ENCODE results near the gene MIDN.

MIDN gene

GRCh38 chr19:1282588-1283206 is 34.3 kb downstream of the MIDN start (continued):
- TF ChIP-seq, protein P1, sequence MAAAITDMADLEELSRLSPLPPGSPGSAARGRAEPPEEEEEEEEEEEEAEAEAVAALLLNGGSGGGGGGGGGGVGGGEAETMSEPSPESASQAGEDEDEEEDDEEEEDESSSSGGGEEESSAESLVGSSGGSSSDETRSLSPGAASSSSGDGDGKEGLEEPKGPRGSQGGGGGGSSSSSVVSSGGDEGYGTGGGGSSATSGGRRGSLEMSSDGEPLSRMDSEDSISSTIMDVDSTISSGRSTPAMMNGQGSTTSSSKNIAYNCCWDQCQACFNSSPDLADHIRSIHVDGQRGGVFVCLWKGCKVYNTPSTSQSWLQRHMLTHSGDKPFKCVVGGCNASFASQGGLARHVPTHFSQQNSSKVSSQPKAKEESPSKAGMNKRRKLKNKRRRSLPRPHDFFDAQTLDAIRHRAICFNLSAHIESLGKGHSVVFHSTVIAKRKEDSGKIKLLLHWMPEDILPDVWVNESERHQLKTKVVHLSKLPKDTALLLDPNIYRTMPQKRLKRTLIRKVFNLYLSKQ (tag by site-specific recombination; IDR thresholded peaks at IDR 0.05; ENCODE audit: borderline replicate concordance): no peak
- TF ChIP-seq ZNF677 (tag by site-specific recombination; IDR thresholded peaks at IDR 0.05) (no peak), ZNF366 (tag by site-specific recombination; conservative IDR thresholded peaks at IDR 0.05) (peak; percentile 72), HOXD13 (CRISPR knock-in tag; IDR thresholded peaks at IDR 0.05; ENCODE audit: borderline replicate concordance) (no peak), KLF8 (tag by site-specific recombination; IDR thresholded peaks at IDR 0.05) (0 out of 2 replicates have a peak, but pooled peaks have one; percentile 16), ZNF521 (tag by site-specific recombination; IDR thresholded peaks at IDR 0.05) (no peak), ZFHX2 (tag by site-specific recombination; conservative IDR thresholded peaks at IDR 0.05) (no peak), ZBTB48 (tag by site-specific recombination; IDR thresholded peaks at IDR 0.05) (no peak), ZNF529 (tag by site-specific recombination; IDR thresholded peaks at IDR 0.05; ENCODE audit: insufficient replicate concordance) (no peak), ZNF624 (tag by site-specific recombination; IDR thresholded peaks at IDR 0.05) (no peak), ZNF561 (tag by site-specific recombination; IDR thresholded peaks at IDR 0.05; ENCODE audit: borderline replicate concordance) (no peak), ZSCAN23 (tag by site-specific recombination; IDR thresholded peaks at IDR 0.05) (no peak), BCL11A (tag by site-specific recombination; IDR thresholded peaks at IDR 0.05; ENCODE audit: low read depth) (no peak), ZNF350 (tag by site-specific recombination; IDR thresholded peaks at IDR 0.05) (no peak)
- TF ChIP-seq, protein P2, sequence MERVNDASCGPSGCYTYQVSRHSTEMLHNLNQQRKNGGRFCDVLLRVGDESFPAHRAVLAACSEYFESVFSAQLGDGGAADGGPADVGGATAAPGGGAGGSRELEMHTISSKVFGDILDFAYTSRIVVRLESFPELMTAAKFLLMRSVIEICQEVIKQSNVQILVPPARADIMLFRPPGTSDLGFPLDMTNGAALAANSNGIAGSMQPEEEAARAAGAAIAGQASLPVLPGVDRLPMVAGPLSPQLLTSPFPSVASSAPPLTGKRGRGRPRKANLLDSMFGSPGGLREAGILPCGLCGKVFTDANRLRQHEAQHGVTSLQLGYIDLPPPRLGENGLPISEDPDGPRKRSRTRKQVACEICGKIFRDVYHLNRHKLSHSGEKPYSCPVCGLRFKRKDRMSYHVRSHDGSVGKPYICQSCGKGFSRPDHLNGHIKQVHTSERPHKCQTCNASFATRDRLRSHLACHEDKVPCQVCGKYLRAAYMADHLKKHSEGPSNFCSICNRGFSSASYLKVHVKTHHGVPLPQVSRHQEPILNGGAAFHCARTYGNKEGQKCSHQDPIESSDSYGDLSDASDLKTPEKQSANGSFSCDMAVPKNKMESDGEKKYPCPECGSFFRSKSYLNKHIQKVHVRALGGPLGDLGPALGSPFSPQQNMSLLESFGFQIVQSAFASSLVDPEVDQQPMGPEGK (tag by site-specific recombination; IDR thresholded peaks at IDR 0.05): peak; percentile 33; the same call in 1 of the 2 replicates
- TF ChIP-seq, protein P3, sequence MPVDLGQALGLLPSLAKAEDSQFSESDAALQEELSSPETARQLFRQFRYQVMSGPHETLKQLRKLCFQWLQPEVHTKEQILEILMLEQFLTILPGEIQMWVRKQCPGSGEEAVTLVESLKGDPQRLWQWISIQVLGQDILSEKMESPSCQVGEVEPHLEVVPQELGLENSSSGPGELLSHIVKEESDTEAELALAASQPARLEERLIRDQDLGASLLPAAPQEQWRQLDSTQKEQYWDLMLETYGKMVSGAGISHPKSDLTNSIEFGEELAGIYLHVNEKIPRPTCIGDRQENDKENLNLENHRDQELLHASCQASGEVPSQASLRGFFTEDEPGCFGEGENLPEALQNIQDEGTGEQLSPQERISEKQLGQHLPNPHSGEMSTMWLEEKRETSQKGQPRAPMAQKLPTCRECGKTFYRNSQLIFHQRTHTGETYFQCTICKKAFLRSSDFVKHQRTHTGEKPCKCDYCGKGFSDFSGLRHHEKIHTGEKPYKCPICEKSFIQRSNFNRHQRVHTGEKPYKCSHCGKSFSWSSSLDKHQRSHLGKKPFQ (tag by site-specific recombination; IDR thresholded peaks at IDR 0.05): 0 out of 2 replicates have a peak, but pooled peaks have one; percentile 24
- TF ChIP-seq, protein P4, sequence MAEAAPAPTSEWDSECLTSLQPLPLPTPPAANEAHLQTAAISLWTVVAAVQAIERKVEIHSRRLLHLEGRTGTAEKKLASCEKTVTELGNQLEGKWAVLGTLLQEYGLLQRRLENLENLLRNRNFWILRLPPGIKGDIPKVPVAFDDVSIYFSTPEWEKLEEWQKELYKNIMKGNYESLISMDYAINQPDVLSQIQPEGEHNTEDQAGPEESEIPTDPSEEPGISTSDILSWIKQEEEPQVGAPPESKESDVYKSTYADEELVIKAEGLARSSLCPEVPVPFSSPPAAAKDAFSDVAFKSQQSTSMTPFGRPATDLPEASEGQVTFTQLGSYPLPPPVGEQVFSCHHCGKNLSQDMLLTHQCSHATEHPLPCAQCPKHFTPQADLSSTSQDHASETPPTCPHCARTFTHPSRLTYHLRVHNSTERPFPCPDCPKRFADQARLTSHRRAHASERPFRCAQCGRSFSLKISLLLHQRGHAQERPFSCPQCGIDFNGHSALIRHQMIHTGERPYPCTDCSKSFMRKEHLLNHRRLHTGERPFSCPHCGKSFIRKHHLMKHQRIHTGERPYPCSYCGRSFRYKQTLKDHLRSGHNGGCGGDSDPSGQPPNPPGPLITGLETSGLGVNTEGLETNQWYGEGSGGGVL (tag by site-specific recombination; IDR thresholded peaks at IDR 0.05): peak; percentile 28; the same call in 1 of the 2 replicates

- H3K4me3 ChIP-seq (ENCODE audit: low read depth, low read length): no peak overlapping the region
- H3K9me3 ChIP-seq (ENCODE audit: control insufficient read depth, insufficient read depth, low read depth, low read length): no peaks in the 10 kb centered on the region
- TF ChIP-seq ZNF488 (tag by site-specific recombination; IDR thresholded peaks at IDR 0.05) (no peak), SCRT2 (tag by site-specific recombination; IDR thresholded peaks at IDR 0.05) (0 out of 2 replicates have a peak, but pooled peaks have one; percentile 16), GLIS1 (tag by site-specific recombination; IDR thresholded peaks at IDR 0.05) (peak; percentile 36), BCL11B (tag by site-specific recombination; IDR thresholded peaks at IDR 0.05; ENCODE audit: low read depth) (peak; percentile 58; the same call in 1 of the 2 replicates), ZNF473 (tag by site-specific recombination; IDR thresholded peaks at IDR 0.05) (no peak), ZNF10 (tag by site-specific recombination; IDR thresholded peaks at IDR 0.05) (peak; percentile 57; the same call in 1 of the 2 replicates)
- TF ChIP-seq, protein P5, sequence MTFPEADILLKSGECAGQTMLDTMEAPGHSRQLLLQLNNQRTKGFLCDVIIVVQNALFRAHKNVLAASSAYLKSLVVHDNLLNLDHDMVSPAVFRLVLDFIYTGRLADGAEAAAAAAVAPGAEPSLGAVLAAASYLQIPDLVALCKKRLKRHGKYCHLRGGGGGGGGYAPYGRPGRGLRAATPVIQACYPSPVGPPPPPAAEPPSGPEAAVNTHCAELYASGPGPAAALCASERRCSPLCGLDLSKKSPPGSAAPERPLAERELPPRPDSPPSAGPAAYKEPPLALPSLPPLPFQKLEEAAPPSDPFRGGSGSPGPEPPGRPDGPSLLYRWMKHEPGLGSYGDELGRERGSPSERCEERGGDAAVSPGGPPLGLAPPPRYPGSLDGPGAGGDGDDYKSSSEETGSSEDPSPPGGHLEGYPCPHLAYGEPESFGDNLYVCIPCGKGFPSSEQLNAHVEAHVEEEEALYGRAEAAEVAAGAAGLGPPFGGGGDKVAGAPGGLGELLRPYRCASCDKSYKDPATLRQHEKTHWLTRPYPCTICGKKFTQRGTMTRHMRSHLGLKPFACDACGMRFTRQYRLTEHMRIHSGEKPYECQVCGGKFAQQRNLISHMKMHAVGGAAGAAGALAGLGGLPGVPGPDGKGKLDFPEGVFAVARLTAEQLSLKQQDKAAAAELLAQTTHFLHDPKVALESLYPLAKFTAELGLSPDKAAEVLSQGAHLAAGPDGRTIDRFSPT (tag by site-specific recombination; IDR thresholded peaks at IDR 0.05): 0 out of 2 replicates have a peak, but pooled peaks have one; percentile 8
- CTCF ChIA-PET: interaction anchor here (0.8 to 1.7 kb wide), 3 partner anchors 17 to 39 kb away, joined by 3 to 7 read pairs (median 5); no protein-coding TSS in a partner anchor
- POLR2A ChIA-PET: interaction anchor here (0.6 to 3.3 kb wide), 6 partner anchors 8 to 166 kb away, joined by 3 to 25 read pairs (median 4); partner anchors contain the start of genes CIRBP and FAM174C
- peaks cover 5% of the 10 kb centered on the region for H3K4me1 ChIP-seq (ENCODE audit: control insufficient read depth, insufficient read depth, low read length)
- H3K36me3 ChIP-seq (ENCODE audit: control insufficient read depth in 2 of 2, insufficient read depth in 1 of 2, low read length in 2 of 2): peaks cover 0 to 18% of the 10 kb centered on the region in 2 experiments; a peak in 1 of 3 replicates
- no peak overlapping the region for H3K27ac ChIP-seq (ENCODE audit: extremely low read depth, low read depth, low read length)
Measured at GRCh38 chr19:1283207-1283916, 35.0 kb downstream of the MIDN start.
